Measurements from ENCODE around the gene CPNE5.

- TF ChIP-seq CTCF (IDR thresholded peaks at IDR 0.05): no peak
- no peak for TF ChIP-seq POLR2A (IDR thresholded peaks at IDR 0.05)
Observed at GRCh38 chr6:36772397-36772796, 66.8 kb downstream of the CPNE5 start.
